ENCODE measurements around the gene ADAMTS9. TPM values are rescaled to one million over a fixed set of nuclear protein-coding genes. Genes with fewer than 3 reads are reported as not detected.

Gene ADAMTS9
- total RNA-seq, 2 donors from 2014 or later, result 4.4 to 14.3 TPM

- TF ChIP-seq, protein P1, sequence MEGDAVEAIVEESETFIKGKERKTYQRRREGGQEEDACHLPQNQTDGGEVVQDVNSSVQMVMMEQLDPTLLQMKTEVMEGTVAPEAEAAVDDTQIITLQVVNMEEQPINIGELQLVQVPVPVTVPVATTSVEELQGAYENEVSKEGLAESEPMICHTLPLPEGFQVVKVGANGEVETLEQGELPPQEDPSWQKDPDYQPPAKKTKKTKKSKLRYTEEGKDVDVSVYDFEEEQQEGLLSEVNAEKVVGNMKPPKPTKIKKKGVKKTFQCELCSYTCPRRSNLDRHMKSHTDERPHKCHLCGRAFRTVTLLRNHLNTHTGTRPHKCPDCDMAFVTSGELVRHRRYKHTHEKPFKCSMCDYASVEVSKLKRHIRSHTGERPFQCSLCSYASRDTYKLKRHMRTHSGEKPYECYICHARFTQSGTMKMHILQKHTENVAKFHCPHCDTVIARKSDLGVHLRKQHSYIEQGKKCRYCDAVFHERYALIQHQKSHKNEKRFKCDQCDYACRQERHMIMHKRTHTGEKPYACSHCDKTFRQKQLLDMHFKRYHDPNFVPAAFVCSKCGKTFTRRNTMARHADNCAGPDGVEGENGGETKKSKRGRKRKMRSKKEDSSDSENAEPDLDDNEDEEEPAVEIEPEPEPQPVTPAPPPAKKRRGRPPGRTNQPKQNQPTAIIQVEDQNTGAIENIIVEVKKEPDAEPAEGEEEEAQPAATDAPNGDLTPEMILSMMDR (IDR thresholded peaks at IDR 0.05), result no peak
- no peaks in the 10 kb centered on the region for H3K27me3 ChIP-seq
- H3K9ac ChIP-seq (ENCODE audit: low read depth in 2 of 2, low read length in 2 of 2), result no peak overlapping the region
- intact Hi-C loops (cut with DNase I), result no loop called here
- H3K36me3 ChIP-seq, result no peaks in the 10 kb centered on the region
- H3K4me1 ChIP-seq, result no peaks in the 10 kb centered on the region
- no peak for DNase-seq
- H3K27ac ChIP-seq, result no peak overlapping the region
- no peaks in the 10 kb centered on the region for H3K9me3 ChIP-seq
- no peak overlapping the region for H3K4me3 ChIP-seq
These were observed 60.8 kb downstream of the ADAMTS9 start for GRCh38 chr3:64627042-64627441.

DNA sequence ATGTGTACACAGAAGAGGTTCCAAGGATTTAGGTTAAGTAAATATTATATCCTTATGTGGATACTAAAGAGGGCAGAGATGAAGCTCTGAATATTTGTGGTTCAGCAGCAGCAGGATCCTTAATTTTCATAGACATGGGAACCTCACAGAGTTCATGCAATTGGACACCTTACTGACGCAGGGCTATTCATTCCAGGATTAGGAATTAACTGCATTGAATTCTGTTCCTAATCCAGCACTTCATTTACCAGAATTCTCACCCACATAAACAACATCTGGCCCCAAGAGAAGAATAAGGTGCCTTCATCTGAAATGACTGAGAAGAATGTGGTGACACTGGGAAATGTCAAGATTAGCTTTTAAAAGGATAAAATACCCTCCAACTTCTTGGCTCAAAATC lies 62.4 kb downstream of the ADAMTS9 start:
- Histone ChIP-seq H3K9ac (ENCODE audit: low read depth in 2 of 2, low read length in 2 of 2) (no peak overlapping the region), H3K27me3 (no peaks in the 10 kb centered on the region), H3K27ac (no peak overlapping the region), H3K4me3 (no peak overlapping the region), H3K36me3 (no peaks in the 10 kb centered on the region), H3K4me1 (no peaks in the 10 kb centered on the region), H3K9me3 (no peaks in the 10 kb centered on the region)
- intact Hi-C loops (cut with DNase I), result no loop called here
- TF ChIP-seq, protein P1 (IDR thresholded peaks at IDR 0.05), result no peak
- DNase-seq, result no peak

DNA sequence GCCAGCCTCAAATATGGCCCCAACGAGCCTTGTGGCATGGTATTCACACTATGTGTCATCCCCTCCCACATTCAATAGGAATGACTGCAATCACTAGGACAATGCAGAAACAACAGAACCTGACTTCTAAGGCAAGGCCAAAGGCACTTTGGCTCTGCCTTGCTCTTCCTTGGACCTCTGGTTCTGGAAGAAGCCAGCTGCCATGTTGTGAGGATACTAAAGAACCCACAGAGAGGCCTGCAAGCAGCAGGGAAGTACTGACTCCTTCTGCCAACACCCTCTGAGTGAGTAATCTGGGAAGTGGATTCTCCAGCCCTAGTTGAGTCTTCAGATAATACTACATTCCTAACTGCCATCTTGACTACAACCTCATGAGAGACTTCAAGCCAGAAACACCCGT lies 64.7 kb downstream of the ADAMTS9 start:
- Histone ChIP-seq H3K4me1 (no peaks in the 10 kb centered on the region), H3K9ac (ENCODE audit: low read depth in 2 of 2, low read length in 2 of 2) (no peak overlapping the region), H3K27me3 (no peaks in the 10 kb centered on the region), H3K4me3 (no peak overlapping the region), H3K27ac (no peak overlapping the region), H3K9me3 (no peaks in the 10 kb centered on the region), H3K36me3 (no peaks in the 10 kb centered on the region)
- TF ChIP-seq, protein P1 (IDR thresholded peaks at IDR 0.05), result no peak
- no peak for DNase-seq
- intact Hi-C loops (cut with DNase I), result no loop called here

GRCh38 chr3:64621726-64622395 lies 65.9 kb downstream of the ADAMTS9 start:
- TF ChIP-seq, protein P1 (IDR thresholded peaks at IDR 0.05), result no peak
- H3K9me3 ChIP-seq, result no peaks in the 10 kb centered on the region
- intact Hi-C loops (cut with DNase I), result no loop called here
- H3K36me3 ChIP-seq, result no peaks in the 10 kb centered on the region
- no peaks in the 10 kb centered on the region for H3K4me1 ChIP-seq
- no peak overlapping the region for H3K4me3 ChIP-seq
- no peak overlapping the region for H3K27ac ChIP-seq
- no peaks in the 10 kb centered on the region for H3K27me3 ChIP-seq
- H3K9ac ChIP-seq (ENCODE audit: low read depth in 2 of 2, low read length in 2 of 2), result no peak overlapping the region
- DNase-seq, result no peak

- intact Hi-C loops (cut with DNase I), result no loop called here
- DNase-seq, result no peak
- no peaks in the 10 kb centered on the region for H3K27me3 ChIP-seq
- TF ChIP-seq, protein P1 (IDR thresholded peaks at IDR 0.05), result no peak
- H3K4me3 ChIP-seq, result no peak overlapping the region
- H3K9me3 ChIP-seq, result no peaks in the 10 kb centered on the region
- no peak overlapping the region for H3K9ac ChIP-seq (ENCODE audit: low read depth in 2 of 2, low read length in 2 of 2)
- no peaks in the 10 kb centered on the region for H3K36me3 ChIP-seq
- no peaks in the 10 kb centered on the region for H3K4me1 ChIP-seq
- H3K27ac ChIP-seq, result no peak overlapping the region
These were observed 66.5 kb downstream of the ADAMTS9 start for GRCh38 chr3:64621275-64621674.

Data from colonic mucosa (tissue), 4 donors.